Ishikawa (cell line): Measurements from ENCODE around the gene ZNF530.

ENCODE experiments used
- CEBPB ChIP-seq: IDR thresholded peaks from 2 replicates; pipeline ENCODE4 v1.6.1; 2012
- EP300 ChIP-seq: IDR thresholded peaks from 2 replicates; pipeline ENCODE4 v1.6.1; 2012; ENCODE audit warnings: borderline replicate concordance
- RAD21 ChIP-seq: IDR thresholded peaks from 2 replicates; pipeline ENCODE4 v1.6.1; 2012; ENCODE audit warnings: low read depth
- YY1 ChIP-seq: IDR thresholded peaks from 2 replicates; pipeline ENCODE4 v1.6.1; 2012; ENCODE audit warnings: low read depth

DNA sequence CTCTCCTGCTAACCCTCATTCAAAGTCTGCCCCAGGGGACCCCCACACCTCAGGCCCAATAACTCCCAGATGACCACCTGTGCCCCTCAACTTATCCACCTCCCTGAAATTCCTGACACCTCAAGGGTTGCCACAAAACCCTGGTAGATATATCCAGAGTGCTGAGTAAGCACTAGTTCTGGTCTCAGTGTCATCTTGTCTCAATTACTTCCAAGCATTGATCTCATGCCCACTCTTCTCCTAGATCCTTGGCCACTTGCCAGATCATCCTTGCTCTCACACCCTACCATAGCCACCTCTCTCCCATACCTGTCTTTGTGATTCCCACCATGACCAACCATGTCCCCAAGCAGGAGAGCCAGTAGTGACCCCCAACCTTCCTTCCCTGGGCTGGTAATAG is 23.0 kb upstream of the ZNF530 start:
- no peak for TF ChIP-seq YY1
- TF ChIP-seq RAD21, result no peak
- no peak for TF ChIP-seq CEBPB
- no peak for TF ChIP-seq EP300
